Stimulated activated CD8-positive, alpha-beta memory T cell treated with anti-CD3 and anti-CD28 coated beads, Interleukin-4, amount 100 ng/mL, for 1 hour (primary cell): ENCODE measurements around the gene FAM200A.
A peak's percentile ranks its signal among the peaks of the same experiment; 100 is the strongest.
"Not testable (repeated sequence)": the region's sequence is repeated elsewhere in the genome, so short reads cannot be mapped to it uniquely, and the experiment has no call there.

Experiments
- DNase-seq, 2 donors: peaks; one replicate each; pipeline ENCODE4 v3.0.0-alpha.2; 2020; ENCODE audit warnings: low read depth in 2 of 2, low spot score in 1 of 2

FAM200A gene

DNA sequence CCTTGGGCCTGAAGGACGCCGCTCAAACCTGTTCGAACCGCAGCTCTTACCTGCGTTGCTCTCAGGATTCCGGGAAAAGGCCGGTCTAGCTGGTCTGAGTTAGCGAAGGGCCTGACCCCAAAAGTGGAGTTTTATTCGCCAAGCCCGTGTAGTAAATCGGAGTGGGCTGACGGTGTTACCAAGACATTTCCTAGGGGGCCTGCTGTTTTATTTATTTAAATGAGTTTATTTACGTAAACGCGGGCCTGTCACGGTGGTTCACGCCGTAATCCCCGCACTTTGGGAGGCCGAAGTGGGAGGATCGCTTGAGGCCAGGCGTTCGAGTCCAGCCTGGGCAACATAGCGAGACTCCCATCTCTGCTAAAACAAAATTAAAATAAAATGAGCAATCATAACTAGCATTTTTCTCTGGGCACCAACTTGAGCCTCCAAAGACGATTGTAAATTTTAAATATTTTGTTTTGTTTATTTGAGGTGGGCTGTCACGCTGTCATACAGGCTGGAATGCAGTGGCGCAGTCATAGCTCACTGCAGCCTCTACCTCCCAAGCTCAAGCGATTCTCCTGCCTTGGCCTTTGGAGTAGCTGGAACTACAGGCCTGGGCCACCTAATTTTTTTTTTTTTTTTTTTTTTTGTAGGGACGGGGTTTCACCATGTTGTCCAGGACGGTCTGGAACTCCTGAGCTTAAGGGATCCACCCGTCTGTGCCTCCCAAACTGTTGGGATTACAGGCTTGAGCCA, 7.4 kb upstream of the FAM200A start:
- no peak for DNase-seq

GRCh38 chr7:99558306-99559174, 6.6 kb upstream of the FAM200A start, which contains the start of gene ZNF655:
Gene ZNF655 (plus strand): TSS chr7:99558642. CDS start chr7:99560560, 1,918 bp downstream.
- peak; percentile 75 to 82 for DNase-seq

- no peak for DNase-seq
These were observed 6.0 kb upstream of the FAM200A start for GRCh38 chr7:99557940-99558305.

DNA sequence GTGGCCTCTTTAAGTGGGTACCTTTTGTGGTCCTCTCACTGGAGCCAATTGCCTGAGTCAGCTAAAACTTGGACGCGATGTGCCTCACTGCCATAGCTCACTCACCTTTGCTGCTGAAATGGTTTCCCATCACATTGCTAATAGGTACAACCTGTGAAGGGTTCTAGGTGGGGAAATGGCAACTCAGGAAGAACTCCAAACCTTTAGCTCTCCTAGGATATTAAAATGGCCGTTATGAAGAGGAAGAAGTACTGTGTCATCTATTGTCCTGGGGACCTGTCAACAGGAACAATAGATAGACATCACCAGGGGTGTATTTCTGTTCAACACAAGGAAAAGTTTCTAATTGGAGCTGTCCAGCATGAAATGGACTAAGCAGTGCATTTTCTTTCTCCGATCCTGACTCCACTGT, 5.3 kb upstream of the FAM200A start:
- no peak for DNase-seq

DNA sequence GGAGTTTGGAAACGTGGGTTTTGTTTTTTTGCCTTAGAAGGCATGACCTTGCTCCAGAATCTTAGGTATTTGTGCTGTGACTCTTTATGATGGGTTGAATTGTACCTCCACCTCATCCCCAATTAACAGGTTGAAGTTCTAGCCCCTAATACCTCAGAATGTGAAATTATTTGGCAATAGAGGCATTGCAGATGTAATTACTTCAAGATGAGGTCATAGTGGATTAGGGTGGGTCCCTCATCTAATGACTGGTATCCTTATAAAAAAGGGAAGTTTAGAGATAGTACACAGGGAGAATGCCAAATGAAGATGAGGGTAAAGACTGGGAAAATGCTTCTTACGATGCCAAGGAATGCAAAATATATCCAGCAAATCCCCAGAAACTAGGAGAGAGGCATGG, 3.0 kb upstream of the FAM200A start:
- DNase-seq = no peak

DNA sequence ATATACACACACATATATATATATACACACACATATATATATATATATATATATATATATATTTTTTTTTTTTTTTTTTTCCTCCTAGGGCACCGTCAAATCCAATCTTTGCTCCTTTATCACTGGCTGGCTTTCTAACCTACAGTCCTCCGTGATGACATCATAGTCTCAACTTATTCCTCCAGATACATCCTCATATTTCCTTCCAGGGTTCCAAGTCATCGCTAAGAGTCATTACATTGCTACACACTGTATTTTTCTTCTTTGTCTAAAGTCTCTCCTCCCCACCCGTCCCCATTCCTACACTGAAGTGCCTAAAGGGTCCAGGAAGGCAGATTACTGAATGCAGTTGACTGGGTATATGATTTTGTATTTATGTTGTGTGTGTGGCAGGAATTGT, 1.1 kb upstream of the FAM200A start:
- no peak for DNase-seq

- DNase-seq = no peak
These were observed 580 bp downstream of the FAM200A start for GRCh38 chr7:99551334-99551733.

DNA sequence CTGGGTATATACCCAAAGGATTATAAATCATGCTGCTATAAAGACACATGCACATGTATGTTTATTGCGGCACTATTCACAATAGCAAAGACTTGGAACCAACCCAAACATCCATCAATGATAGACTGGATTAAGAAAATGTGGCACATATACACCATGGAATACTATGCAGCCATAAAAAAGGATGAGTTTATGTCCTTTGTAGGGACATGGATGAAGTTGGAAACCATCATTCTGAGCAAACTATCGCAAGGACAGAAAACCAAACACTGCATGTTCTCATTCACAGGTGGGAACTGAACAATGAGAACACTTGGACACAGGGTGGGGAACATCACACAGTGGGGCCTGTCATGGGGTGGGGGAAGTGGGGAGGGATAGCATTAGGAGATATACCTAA, 2.4 kb downstream of the FAM200A start:
- DNase-seq = not testable (repeated sequence)

DNA sequence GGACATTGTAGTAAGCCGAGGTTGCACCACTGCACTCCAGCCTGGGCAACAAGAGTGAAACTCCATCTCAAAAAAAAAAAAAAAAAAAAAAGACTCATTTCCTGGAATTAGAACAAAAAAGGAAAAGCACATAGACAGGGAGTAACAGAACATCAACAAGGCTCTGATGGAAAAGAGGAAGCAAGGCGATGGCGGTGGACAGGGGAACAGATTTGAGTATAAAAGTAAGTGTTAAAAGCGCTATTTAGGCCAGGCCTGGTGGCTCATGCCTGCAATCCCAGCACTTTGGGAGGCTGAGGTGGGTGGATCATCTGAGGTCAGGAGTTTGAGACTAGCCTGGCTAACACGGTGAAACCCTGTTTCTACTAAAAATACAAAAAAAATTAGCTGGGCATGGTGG, 6.6 kb downstream of the FAM200A start:
- DNase-seq = not testable (repeated sequence)

DNA sequence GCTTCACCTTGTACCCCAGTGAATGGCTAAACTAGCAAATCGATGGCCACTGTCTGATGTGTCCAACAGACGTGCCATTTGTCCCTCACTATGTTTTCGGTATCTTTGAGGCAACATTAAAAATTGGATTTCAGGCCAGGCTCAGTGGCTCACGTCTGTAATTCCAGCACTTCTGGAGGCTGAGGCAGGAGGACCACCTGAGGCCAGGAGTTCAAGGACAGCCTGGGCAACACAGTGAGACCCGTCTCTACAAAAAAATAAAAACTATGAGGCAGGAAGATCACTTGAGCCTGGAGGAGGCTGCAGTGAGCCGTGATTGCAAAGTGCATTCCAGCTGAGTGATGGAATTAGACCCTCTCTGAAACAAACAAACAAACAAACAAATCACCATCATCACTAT, 8.0 kb downstream of the FAM200A start:
- no peak for DNase-seq

GRCh38 chr7:99543081-99543671, 8.7 kb downstream of the FAM200A start:
- DNase-seq = no peak

GRCh38 chr7:99541212-99541611, 10.7 kb downstream of the FAM200A start:
- no peak for DNase-seq

DNA sequence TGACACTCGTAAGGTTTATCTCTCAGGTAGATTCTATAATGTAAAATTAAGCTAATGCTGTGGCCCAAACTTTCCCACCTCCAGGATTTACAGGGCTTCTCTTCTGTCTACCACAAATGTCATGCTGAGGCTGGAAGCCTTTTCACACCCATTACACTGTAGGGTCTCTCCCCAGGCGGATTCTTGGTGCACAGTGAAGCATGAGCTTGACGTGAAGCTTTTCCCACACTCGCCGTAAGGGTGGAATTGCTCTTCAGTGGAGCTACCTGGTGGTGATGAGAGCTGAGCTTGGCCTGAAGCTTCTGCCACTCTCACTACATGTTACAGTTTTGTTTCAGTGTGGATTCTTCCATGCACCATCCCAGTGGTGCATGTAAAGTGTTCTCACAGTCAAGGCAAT, 11.4 kb downstream of the FAM200A start:
- DNase-seq = no peak

DNA sequence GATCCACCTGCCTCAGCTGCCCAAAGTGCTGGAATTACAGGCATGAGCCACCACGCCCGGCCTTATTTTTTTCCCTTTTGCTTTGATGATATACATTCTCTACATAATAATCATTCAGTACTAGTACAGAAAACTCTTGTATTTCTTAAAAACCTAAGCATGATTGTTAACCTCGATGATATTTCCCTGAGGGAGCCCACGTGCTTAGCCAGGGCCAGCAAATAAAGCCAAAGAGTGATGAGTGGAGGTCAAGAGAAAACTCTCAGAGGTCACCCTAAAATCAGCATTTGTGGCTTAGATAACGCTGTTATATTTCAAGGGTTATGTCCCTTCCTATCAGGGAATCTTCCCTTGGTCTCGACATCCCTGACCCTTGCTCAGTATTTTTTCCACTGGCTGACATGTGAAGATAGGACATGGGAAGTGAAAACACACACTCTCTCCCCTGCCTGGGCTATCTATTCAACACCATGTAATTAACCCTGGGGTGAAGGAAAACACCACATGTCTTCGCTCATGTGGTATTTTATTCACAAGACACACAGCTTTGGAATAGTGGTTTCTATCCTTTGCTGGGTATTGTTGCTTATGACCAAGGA, 12.6 kb downstream of the FAM200A start:
- no peak for DNase-seq

GRCh38 chr7:99535667-99536066, 16.2 kb downstream of the FAM200A start:
- DNase-seq = no peak

DNA sequence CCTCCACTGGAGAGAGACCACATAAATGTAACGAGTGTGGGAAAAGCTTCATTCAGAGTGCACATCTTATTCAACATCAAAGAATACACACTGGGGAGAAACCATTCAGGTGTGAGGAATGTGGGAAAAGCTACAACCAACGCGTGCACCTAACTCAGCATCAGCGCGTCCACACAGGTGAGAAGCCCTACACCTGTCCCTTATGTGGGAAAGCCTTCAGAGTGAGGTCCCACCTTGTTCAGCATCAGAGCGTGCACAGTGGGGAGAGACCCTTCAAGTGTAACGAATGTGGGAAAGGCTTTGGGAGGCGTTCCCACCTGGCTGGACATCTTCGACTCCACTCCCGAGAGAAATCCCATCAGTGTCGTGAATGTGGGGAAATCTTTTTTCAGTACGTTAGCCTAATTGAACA, 20.6 kb downstream of the FAM200A start:
- DNase-seq = no peak

DNA sequence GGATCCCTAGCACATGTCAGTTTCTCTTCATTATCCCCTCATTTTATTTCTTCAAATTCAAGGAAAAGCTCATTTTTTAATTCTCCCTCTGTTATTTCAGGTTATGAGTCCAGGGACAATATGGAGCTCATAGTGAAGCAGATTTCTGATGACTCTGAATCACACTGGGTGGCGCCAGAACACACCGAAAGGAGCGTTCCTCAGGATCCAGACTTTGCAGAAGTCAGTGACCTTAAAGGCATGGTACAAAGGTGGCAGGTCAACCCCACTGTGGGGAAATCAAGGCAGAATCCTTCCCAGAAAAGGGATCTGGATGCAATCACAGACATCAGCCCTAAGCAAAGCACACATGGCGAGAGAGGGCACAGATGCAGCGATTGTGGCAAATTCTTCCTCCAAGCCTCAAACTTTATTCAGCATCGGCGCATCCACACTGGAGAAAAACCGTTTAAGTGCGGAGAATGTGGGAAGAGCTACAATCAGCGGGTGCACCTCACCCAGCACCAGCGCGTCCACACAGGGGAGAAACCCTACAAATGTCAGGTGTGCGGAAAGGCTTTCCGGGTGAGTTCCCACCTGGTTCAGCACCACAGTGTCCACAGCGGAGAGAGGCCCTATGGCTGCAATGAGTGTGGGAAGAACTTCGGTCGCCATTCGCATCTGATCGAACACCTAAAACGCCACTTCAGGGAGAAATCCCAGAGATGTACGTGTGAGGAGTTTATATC, 26.0 kb downstream of the FAM200A start:
- no peak for DNase-seq

DNA sequence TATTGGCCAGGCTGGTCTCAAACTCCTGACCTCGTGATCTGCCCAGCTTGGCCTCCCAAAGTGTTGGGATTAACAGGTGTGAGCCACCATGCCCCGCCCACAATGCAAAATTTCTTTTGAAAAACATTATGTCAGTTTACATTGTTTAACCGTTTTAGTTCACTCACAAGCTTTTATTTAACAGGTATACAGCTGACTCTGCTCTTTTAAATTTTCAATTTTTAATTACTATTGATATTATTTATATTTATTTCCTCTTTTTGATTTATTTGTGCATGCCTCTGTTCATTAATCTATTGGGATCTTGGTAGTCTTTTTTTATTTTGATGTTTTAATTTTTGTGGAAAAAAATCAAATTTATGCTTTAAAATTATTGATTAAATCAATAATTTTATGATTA, 30.5 kb downstream of the FAM200A start:
- no peak for DNase-seq

DNA sequence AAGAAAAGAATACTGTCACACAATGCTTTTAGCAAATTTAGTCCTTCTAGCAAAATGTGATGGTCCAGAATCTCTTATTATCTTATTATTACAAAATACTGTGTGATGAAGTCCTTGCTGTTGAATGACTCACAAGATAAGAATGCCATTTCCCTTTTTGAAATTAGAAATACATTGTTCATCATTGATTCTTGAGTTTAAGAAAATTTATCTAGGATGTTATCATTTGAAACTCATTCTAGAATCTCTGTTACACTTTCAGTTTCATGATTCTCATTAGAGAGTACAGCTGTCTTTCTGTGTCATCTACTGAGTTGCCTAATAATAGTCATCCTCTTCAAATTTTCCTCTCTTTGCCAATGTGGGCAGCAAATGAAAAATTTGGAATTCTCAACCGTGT, 37.9 kb downstream of the FAM200A start:
- no peak for DNase-seq

DNA sequence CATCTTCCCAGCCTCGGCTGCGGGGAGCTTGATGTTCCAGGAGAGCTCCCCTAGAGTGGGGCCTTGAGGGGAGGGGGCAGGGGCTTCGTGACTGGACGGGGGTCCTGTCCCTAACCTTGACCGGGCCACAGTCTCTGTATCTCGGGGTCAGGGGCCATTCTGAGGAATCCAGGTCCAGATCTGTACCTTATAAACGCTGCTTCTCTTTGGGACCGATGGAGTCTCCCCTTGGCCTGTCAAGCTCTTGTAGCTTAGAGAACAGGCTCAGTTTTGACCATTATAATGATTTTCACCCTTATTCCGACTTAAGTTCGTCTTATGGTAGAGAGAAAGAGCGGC, 46.6 kb downstream of the FAM200A start:
- DNase-seq = no peak
